Right renal pelvis (tissue), 4 donors: ENCODE data around the gene BCAS1. TPM values are rescaled to one million over a fixed set of nuclear protein-coding genes. Genes with fewer than 3 reads are reported as not detected.

ENCODE experiments used
- DNase-seq, 4 donors: peaks; one replicate each; pipeline ENCODE4 v3.0.0-alpha.2; 2013; ENCODE audit warnings: low read depth in 4 of 4, low spot score in 3 of 4, missing footprints in 1 of 4
- polyA plus RNA-seq, 4 donors: library from polyadenylated mRNA; unstranded; fragments of 120-200 nt; gene quantifications; one replicate each; pipeline ENCODE4 v1.2.1, GENCODE V29; 2013; ENCODE audit not compliant: insufficient read length in 4 of 4

The BCAS1 gene
- polyA plus RNA-seq, 4 donors: 2.4 to 5.5 (median 3.7) TPM

GRCh38 chr20:54051068-54051467 lies 19.3 kb downstream of the BCAS1 start:
- DNase-seq: no peak

GRCh38 chr20:54048891-54049545 lies 21.4 kb downstream of the BCAS1 start:
- DNase-seq: no peak

GRCh38 chr20:54048481-54048880 lies 21.9 kb downstream of the BCAS1 start:
- DNase-seq: no peak

- no peak for DNase-seq
These were observed 22.7 kb downstream of the BCAS1 start for GRCh38 chr20:54047720-54048119.

- DNase-seq: no peak
These were observed 23.3 kb downstream of the BCAS1 start for GRCh38 chr20:54047048-54047447.

GRCh38 chr20:54044156-54044555 lies 26.2 kb downstream of the BCAS1 start:
- no peak for DNase-seq

GRCh38 chr20:54043076-54043967 lies 27.1 kb downstream of the BCAS1 start:
- DNase-seq: no peak

- DNase-seq: no peak
These were observed 28.4 kb downstream of the BCAS1 start for GRCh38 chr20:54042021-54042420.

GRCh38 chr20:54041336-54041735 lies 29.1 kb downstream of the BCAS1 start:
- no peak for DNase-seq

- DNase-seq: no peak
These were observed 29.9 kb downstream of the BCAS1 start for GRCh38 chr20:54040531-54040930.

- no peak for DNase-seq
These were observed 31.4 kb downstream of the BCAS1 start for GRCh38 chr20:54038961-54039360.

GRCh38 chr20:54037525-54037924 lies 32.9 kb downstream of the BCAS1 start:
- DNase-seq: no peak

GRCh38 chr20:54029643-54030042 lies 40.8 kb downstream of the BCAS1 start:
- no peak for DNase-seq

GRCh38 chr20:54029176-54029575 lies 41.2 kb downstream of the BCAS1 start:
- no peak for DNase-seq

- no peak for DNase-seq
These were observed 42.0 kb downstream of the BCAS1 start for GRCh38 chr20:54028276-54029011.

- no peak for DNase-seq
These were observed 42.7 kb downstream of the BCAS1 start for GRCh38 chr20:54027704-54028103.

GRCh38 chr20:54026295-54027064 lies 43.9 kb downstream of the BCAS1 start:
- no peak for DNase-seq

GRCh38 chr20:54025251-54025771 lies 45.1 kb downstream of the BCAS1 start:
- no peak for DNase-seq

- DNase-seq: no peak
These were observed 47.0 kb downstream of the BCAS1 start for GRCh38 chr20:54023406-54023805.
